ENCODE results near the gene EZH1. TPM values are rescaled to one million over a fixed set of nuclear protein-coding genes. Genes with fewer than 3 reads are reported as not detected.

The EZH1 gene
- total RNA-seq, 8 experiments from 2014 or later, result 13.8 to 44.5 (median 27.8) TPM

DNA sequence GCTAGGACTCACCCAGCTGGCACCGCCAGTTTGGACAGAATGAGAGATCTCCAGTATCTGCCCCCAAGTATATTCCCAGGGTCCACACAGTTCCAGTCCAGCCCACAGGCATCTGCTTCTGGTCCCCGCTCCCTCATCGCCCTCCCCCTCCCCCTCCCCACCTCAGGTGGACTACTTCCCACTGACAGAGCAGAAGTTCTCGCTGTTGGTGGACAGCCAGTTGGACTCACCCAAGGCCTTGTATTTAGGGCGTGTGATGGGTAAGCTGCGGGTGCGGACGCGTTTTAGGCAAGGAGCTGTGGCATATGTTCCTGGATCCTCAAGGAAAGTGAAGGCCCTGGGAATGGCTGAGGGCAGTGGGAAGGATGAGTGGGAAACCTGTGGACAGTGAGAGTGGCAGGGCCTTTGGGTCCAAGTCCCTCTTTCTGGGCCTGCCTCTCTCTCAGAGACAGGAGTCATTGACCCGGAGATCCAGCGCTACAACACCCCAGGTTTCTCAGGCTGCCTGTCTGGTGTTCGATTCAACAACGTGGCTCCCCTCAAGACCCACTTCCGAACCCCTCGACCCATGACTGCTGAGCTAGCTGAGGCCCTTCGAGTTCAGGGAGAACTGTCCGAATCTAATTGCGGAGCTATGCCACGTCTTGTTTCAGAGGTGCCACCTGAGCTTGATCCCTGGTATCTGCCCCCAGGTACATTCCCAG lies 47.6 kb downstream of the EZH1 start:
- WGBS, 10 experiments, result 80 to 100% (median 92%) methylated on average over 1 to 12 of the region's 19 CpGs; no CpG with 5 or more reads in 2 of the 10 experiments
- H3K4me1 ChIP-seq (replicated peaks in 1 of 2), result peaks cover 3 to 6% of the 10 kb centered on the region in 2 donors
- H3K27ac ChIP-seq, result no peak overlapping the region
- ATAC-seq (replicated peaks in 6 of 8), result no peak
- H3K4me3 ChIP-seq, result no peak overlapping the region
- in situ Hi-C loops (cut with MboI; ENCODE audit: low pct_unique_long_range_greater_than_20kb in 2 of 9, low sequenced_read_pairs in 9 of 9, unreplicated experiment in 9 of 9), result no loop called here

DNA sequence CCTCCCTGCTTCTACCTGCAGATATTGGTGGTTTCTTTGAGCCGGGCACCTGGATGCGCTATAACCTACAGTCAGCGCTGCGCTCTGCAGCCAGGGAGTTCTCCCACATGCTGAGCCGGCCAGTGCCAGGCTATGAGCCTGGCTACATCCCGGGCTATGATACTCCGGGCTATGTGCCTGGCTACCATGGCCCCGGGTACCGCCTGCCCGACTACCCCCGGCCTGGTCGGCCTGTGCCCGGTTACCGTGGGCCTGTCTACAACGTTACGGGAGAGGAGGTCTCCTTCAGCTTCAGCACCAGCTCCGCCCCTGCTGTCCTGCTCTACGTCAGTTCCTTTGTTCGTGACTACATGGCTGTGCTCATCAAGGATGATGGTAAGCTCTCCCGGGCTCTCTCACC lies 49.3 kb downstream of the EZH1 start:
- peak in 2 of 8 experiments; percentile 6 to 11 for ATAC-seq (replicated peaks in 6 of 8)
- WGBS, 10 experiments, result 94 to 100% (median 97%) methylated on average over 1 to 10 of the region's 20 CpGs; no CpG with 5 or more reads in 6 of the 10 experiments
- Histone ChIP-seq H3K27ac (no peak overlapping the region), H3K4me3 (no peak overlapping the region), H3K4me1 (replicated peaks in 1 of 2) (peaks cover 3 to 6% of the 10 kb centered on the region in 2 donors)
- in situ Hi-C loops (cut with MboI; ENCODE audit: low pct_unique_long_range_greater_than_20kb in 2 of 9, low sequenced_read_pairs in 9 of 9, unreplicated experiment in 9 of 9), result no loop called here

DNA sequence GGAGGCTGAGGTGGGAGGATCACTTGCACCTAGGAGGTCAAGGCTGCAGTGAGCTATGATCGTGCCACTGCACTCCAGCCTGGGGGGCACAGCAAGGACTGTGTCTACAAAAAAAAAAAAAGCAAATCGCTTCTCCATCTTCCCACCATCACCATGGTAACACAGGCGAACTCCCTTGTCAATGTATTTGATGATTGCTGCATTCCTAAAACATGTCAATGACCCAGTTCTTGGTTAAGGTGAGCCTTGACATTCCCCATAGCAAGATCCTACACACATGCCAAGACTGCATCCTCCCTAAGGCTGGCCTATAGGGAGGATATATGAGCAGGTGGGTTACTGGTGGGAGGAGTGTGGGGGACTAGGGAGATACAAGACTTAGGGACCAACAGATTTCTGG lies 50.3 kb downstream of the EZH1 start:
- peaks cover 3 to 6% of the 10 kb centered on the region in 2 donors for H3K4me1 ChIP-seq (replicated peaks in 1 of 2)
- no peak for ATAC-seq (replicated peaks in 6 of 8)
- no peak overlapping the region for H3K27ac ChIP-seq
- H3K4me3 ChIP-seq, result no peak overlapping the region
- in situ Hi-C loops (cut with MboI; ENCODE audit: low pct_unique_long_range_greater_than_20kb in 2 of 9, low sequenced_read_pairs in 9 of 9, unreplicated experiment in 9 of 9), result no loop called here
- 57 to 100% (median 96%) methylated on average over 1 to 2 of the region's 3 CpGs; no CpG with 5 or more reads in 6 of the 10 experiments for WGBS, 10 experiments

DNA sequence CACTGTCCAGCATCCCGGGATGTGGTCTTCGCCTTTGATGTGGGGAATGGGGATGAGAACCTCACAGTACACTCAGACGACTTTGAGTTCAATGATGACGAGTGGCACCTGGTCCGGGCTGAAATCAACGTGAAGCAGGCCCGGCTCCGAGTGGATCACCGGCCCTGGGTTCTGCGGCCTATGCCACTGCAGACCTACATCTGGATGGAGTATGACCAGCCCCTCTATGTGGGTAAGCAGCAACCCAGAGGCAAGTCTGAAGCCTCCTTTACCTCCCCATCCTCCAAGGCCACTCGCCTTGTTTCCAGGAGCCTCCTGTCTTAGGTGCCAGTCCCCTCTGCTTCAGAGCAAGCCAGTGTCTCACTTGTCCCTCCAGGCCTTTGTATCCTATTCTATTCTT lies 52.4 kb downstream of the EZH1 start:
- H3K4me1 ChIP-seq (replicated peaks in 1 of 2), result no peaks in the 10 kb centered on the region
- in situ Hi-C loops (cut with MboI; ENCODE audit: low pct_unique_long_range_greater_than_20kb in 2 of 9, low sequenced_read_pairs in 9 of 9, unreplicated experiment in 9 of 9), result no loop called here
- WGBS, 10 experiments, result 66 to 96% (median 89%) methylated on average over 3 to 11 of the region's 11 CpGs; no CpG with 5 or more reads in 3 of the 10 experiments
- no peak for ATAC-seq (replicated peaks in 6 of 8)
- H3K4me3 ChIP-seq, result no peak overlapping the region
- H3K27ac ChIP-seq, result no peak overlapping the region

DNA sequence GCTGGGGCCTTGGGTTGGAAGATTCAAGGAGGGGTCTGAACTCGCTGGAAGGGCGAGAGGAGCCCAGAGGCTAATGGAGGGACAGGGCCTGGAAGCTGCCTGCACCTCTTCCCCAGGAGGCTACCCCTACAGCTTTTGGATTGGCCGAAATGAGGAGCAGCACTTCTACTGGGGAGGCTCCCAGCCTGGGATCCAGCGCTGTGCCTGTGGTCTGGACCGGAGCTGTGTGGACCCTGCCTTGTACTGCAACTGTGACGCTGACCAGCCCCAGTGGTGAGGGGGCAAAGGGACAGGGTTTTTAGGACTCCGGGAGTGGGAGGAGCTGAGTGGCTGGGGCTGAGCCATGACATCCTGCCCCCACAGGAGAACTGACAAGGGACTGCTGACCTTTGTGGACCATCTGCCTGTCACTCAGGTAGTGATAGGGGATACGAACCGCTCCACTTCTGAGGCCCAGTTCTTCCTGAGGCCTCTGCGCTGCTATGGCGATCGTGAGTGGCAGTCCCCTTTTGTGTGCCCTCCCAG lies 53.8 kb downstream of the EZH1 start:
- in situ Hi-C loops (cut with MboI; ENCODE audit: low pct_unique_long_range_greater_than_20kb in 2 of 9, low sequenced_read_pairs in 9 of 9, unreplicated experiment in 9 of 9), result no loop called here
- 85 to 100% methylated on average over 3 to 5 of the region's 12 CpGs; no CpG with 5 or more reads in 8 of the 10 experiments for WGBS, 10 experiments
- Histone ChIP-seq H3K4me3 (no peak overlapping the region), H3K4me1 (replicated peaks in 1 of 2) (no peaks in the 10 kb centered on the region), H3K27ac (no peak overlapping the region)
- ATAC-seq (replicated peaks in 6 of 8), result no peak

DNA sequence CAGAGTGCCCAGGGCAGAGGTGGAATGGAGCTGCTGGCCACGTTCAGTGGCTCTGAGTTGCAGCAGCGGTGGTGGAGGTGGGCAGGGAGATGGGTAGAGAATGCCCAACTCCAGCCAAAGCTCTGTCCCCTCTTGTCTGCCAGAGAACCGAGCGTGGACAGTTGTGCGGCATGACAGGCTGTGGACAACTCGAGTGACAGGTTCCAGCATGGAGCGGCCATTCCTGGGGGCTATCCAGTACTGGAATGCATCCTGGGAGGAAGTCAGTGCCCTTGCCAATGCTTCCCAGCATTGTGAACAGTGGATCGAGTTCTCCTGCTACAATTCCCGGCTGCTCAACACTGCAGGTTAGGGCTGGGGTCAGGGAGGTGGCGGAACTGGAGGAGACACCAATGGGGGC lies 54.2 kb downstream of the EZH1 start:
- no peaks in the 10 kb centered on the region for H3K4me1 ChIP-seq (replicated peaks in 1 of 2)
- H3K27ac ChIP-seq, result no peak overlapping the region
- ATAC-seq (replicated peaks in 6 of 8), result no peak
- in situ Hi-C loops (cut with MboI; ENCODE audit: low pct_unique_long_range_greater_than_20kb in 2 of 9, low sequenced_read_pairs in 9 of 9, unreplicated experiment in 9 of 9), result no loop called here
- WGBS, 10 experiments, result 20 to 92% (median 83%) methylated on average over 1 to 7 of the region's 10 CpGs; no CpG with 5 or more reads in 5 of the 10 experiments
- no peak overlapping the region for H3K4me3 ChIP-seq

DNA sequence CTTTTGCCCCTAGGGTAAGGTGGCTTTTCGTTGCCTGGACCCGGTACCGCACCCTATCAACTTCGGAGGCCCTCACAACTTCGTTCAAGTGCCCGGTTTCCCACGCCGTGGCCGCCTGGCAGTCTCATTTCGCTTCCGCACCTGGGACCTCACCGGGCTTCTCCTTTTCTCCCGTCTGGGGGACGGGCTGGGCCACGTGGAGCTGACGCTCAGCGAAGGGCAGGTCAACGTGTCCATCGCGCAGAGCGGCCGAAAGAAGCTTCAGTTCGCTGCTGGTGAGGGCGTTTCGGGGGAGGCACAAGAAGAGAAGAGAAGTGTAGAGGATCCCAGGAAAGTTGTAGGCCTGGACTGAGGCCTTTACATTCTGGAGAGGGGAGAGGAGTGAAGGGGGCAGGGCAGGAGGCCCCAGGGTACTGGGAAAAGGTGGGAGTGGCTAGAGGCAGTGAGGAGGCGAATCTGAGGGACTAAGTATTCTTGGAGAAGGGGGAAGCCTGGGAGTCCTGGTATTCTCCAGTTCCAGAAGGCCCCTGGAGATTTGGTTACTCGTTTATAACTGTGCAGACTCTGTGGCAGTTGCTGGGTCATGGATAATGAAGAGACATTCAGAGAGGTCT lies 57.0 kb downstream of the EZH1 start:
- Histone ChIP-seq H3K27ac (no peak overlapping the region), H3K4me1 (replicated peaks in 1 of 2) (peaks cover 7 to 8% of the 10 kb centered on the region in 2 donors), H3K4me3 (no peak overlapping the region)
- 69 to 88% (median 83%) methylated on average over 1 to 13 of the region's 27 CpGs; no CpG with 5 or more reads in 5 of the 10 experiments for WGBS, 10 experiments
- no peak for ATAC-seq (replicated peaks in 6 of 8)
- in situ Hi-C loops (cut with MboI; ENCODE audit: low pct_unique_long_range_greater_than_20kb in 2 of 9, low sequenced_read_pairs in 9 of 9, unreplicated experiment in 9 of 9), result no loop called here

DNA sequence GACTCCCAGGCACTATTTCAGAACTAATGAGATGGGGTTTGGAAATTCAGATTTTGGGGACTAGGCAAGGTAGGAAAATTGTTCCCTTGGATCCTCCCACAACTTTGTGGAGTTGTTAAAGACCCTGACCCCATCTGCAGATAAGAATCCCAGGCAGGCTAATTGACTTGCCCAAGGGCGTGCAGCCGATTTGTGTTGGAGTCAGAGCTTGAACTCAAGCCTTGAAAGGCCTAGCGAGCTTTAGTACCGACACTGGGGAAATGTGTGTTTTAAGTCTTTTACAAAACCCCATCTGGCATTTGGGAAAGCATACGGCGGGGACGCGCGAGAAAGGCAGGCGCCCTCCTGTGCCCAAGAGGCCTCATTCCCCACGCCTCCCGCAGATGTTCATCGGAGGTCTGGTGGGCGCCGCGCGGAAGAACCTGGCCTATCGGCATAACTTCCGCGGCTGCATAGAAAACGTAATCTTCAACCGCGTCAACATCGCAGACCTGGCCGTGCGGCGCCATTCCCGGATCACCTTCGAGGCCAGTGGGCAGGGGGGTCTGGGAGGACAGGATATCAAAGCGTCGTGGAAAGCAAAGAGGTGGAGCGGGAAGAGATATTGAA lies 58.2 kb downstream of the EZH1 start:
- H3K4me3 ChIP-seq, result no peak overlapping the region
- WGBS, 10 experiments, result 83 to 100% (median 96%) methylated on average over 2 to 24 of the region's 32 CpGs; no CpG with 5 or more reads in 1 of the 10 experiments
- in situ Hi-C loops (cut with MboI; ENCODE audit: low pct_unique_long_range_greater_than_20kb in 2 of 9, low sequenced_read_pairs in 9 of 9, unreplicated experiment in 9 of 9), result no loop called here
- peaks cover 10 to 11% of the 10 kb centered on the region in 2 donors for H3K4me1 ChIP-seq (replicated peaks in 1 of 2)
- no peak for ATAC-seq (replicated peaks in 6 of 8)
- H3K27ac ChIP-seq, result no peak overlapping the region

DNA sequence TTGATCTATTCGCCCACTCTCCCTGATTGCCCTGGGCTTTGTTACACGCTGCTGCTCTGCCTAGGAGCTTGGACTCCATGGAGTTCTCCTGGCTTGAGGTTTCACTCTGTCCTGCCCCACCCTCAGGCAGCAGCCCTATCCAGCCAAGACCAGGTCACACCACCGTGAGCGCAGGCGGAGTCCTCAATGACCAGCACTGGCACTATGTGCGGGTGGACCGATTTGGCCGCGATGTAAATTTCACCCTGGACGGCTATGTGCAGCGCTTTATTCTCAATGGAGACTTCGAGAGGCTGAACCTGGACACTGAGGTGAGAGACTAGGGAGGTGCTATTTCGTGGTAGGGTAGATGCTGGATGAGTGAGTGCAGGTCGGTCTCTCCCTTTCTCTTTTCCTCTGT lies 59.0 kb downstream of the EZH1 start:
- H3K4me3 ChIP-seq, result no peak overlapping the region
- no peak overlapping the region for H3K27ac ChIP-seq
- H3K4me1 ChIP-seq (replicated peaks in 1 of 2), result peaks cover 10 to 14% of the 10 kb centered on the region in 2 donors
- no peak for ATAC-seq (replicated peaks in 6 of 8)
- 95 to 100% (median 97%) methylated on average over 2 to 9 of the region's 14 CpGs; no CpG with 5 or more reads in 4 of the 10 experiments for whole genome bisulfite sequencing, 10 experiments
- in situ Hi-C loops (cut with MboI; ENCODE audit: low pct_unique_long_range_greater_than_20kb in 2 of 9, low sequenced_read_pairs in 9 of 9, unreplicated experiment in 9 of 9), result no loop called here

DNA sequence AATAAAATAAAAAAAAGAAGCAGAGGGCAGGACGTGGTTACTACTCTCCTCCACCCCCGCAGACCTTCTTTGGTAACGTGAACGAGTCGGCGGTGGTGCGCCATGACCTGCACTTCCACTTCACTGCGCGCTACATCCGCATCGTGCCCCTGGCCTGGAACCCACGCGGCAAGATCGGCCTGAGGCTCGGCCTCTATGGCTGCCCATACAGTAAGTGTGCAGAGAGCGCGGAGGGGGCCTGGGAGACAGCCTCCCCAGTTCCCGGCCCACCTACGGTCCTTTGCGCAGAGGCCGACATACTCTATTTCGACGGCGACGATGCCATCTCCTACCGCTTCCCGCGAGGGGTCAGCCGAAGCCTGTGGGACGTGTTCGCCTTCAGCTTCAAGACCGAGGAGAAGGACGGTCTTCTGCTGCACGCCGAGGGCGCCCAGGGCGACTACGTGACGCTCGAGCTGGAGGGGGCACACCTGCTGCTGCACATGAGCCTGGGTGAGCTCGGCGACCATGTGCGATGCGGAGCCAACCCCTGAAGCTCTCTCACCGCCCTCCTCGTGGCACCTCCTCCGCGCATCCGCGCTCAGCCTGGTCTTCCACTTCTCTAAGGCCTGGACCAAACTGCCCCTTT lies 59.8 kb downstream of the EZH1 start:
- no peak for ATAC-seq (replicated peaks in 6 of 8)
- peaks cover 17 to 22% of the 10 kb centered on the region in 2 donors for H3K4me1 ChIP-seq (replicated peaks in 1 of 2)
- no peak overlapping the region for H3K4me3 ChIP-seq
- H3K27ac ChIP-seq, result no peak overlapping the region
- 80 to 100% (median 94%) methylated on average over 1 to 17 of the region's 50 CpGs; no CpG with 5 or more reads in 3 of the 10 experiments for WGBS, 10 experiments
- in situ Hi-C loops (cut with MboI; ENCODE audit: low pct_unique_long_range_greater_than_20kb in 2 of 9, low sequenced_read_pairs in 9 of 9, unreplicated experiment in 9 of 9), result no loop called here

DNA sequence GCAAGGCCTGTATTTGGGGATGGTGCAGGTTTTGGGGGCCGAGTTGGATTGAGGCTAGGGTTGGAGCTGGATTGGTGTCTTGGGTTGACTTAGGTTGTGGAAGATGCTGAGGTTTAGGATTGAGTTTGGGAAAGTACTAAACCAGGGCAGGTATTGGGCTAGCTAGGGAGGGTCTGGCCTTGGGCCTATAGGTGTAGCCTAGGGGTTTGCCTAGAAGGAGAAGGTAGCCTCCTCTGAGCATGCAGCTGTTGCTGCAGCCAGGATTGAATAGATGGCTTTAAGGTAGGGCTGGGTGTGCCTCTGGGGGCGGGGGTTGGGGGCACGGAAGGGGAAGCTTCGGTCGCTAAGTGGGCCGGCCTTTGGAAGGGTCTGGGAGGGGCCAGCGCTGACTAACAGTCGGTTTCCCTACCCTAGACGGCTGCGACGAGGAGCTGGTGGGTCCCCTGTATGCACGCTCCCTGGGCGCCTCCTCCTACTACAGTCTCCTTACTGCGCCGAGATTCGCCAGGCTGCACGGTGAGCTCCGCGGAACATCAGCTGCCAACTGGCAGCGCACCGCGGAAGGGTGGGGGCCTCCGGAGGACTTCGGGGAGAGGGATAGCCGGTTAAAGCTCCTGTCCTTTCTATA lies 61.3 kb downstream of the EZH1 start:
- in situ Hi-C loops (cut with MboI; ENCODE audit: low pct_unique_long_range_greater_than_20kb in 2 of 9, low sequenced_read_pairs in 9 of 9, unreplicated experiment in 9 of 9), result no loop called here
- H3K27ac ChIP-seq, result peak overlapping the region; percentile 76 to 88

DNA sequence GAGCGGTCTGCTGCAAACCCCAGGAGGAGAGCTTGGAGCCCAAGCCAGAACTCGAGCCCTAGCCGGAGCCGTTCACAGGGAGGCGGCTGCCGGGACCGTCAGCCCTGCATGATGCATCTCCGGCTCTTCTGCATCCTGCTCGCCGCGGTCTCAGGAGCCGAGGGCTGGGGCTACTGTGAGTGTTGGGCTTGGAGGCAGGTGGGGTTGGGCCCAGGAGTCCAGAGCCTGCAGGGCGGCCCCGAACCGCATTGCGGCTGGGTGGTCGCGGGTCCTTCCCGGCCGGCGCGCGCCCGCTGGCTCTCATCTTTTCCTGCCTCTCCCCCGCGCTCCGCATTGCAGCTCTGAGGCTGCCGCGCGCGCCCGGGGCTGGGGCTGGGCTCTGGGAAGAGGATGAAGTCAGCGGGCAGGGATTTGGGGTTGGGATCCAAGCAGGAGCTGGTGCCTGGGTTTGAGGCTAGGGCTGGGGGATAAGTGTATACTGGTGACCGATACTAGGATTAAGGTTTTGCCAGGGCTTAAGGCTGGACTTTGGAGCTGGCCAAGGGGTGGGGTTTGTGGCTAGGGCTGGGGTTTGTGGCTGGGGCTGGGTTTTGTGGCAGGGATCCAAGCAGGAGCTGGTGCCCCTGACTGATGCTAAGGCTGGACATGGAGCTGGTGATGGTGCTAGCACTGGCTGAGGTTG lies 62.0 kb downstream of the EZH1 start:
- WGBS, 10 experiments, result 0% methylated on average over 1 to 8 of the region's 34 CpGs; no CpG with 5 or more reads in 7 of the 10 experiments
- ATAC-seq (replicated peaks in 6 of 8), result peak; percentile 4 to 46 (median 15)
- peak overlapping the region; percentile 76 to 88 for H3K27ac ChIP-seq
- peaks cover 24 to 34% of the 10 kb centered on the region in 2 donors for H3K4me1 ChIP-seq (replicated peaks in 1 of 2)
- in situ Hi-C loops (cut with MboI; ENCODE audit: low pct_unique_long_range_greater_than_20kb in 2 of 9, low sequenced_read_pairs in 9 of 9, unreplicated experiment in 9 of 9), result no loop called here
- H3K4me3 ChIP-seq, result peak overlapping the region; percentile 76 to 97 (median 85)

More for the DNA sequence above, 61.3 kb downstream of the EZH1 start:
- peak overlapping the region; percentile 76 to 97 (median 85) for H3K4me3 ChIP-seq
- peak in 1 of 8 experiments; percentile 2 for ATAC-seq (replicated peaks in 6 of 8)
- H3K4me1 ChIP-seq (replicated peaks in 1 of 2), result peaks cover 24 to 34% of the 10 kb centered on the region in 2 donors
- WGBS, 10 experiments, result 0 to 13% methylated on average over 1 to 6 of the region's 25 CpGs; no CpG with 5 or more reads in 8 of the 10 experiments

All from motor neuron (in vitro differentiated cells).